K562 (cell line): Measurements from ENCODE around the gene PRL. TPM values are rescaled to one million over a fixed set of nuclear protein-coding genes. Genes with fewer than 3 reads are reported as not detected.

Source experiments
- COPS2 ChIP-seq: fragments of 450-650 bp; conservative IDR thresholded peaks from 2 replicates; pipeline ENCODE4 v1.6.1; 2016; ENCODE audit warnings: mild to moderate bottlenecking, moderate library complexity
- IRF9 ChIP-seq: fragments of 450-650 bp; IDR thresholded peaks from 2 replicates; pipeline ENCODE4 v1.6.1; 2016; ENCODE audit warnings: missing biosample characterization, missing genetic modification characterization
- MYNN ChIP-seq, 2 experiments: sonication (generic); formaldehyde crosslinking in 1 of 2; IDR thresholded peaks; 2 replicates each; pipeline versions ENCODE4 v1.5.0 to v1.6.1; 2016 to 2020; ENCODE audit warnings: antibody characterized with exemption in 1 of 2, missing genetic modification reagents in 1 of 2
- NR1H2 ChIP-seq: sonication (generic); formaldehyde crosslinking; IDR thresholded peaks from 2 replicates; pipeline ENCODE4 v1.4.0; 2020; ENCODE audit warnings: mild to moderate bottlenecking, missing genetic modification reagents
- RREB1 ChIP-seq: fragments of 250-450 bp; sonication (Bioruptor Pico); IDR thresholded peaks from 2 replicates; pipeline ENCODE4 v1.4.0; 2020
- polyA plus RNA-seq, 8 experiments: library from polyadenylated mRNA; depleted of rRNA in 4 of 8; stranded (reverse) in 5 of 8; unstranded in 3 of 8; fragments of >200 nt; fragmentation: Nextera tagmentation in 2 of 8; fragmentation: Illumina TruSeq in 1 of 8; extraction: Ambion mirVana in 2 of 8; extraction: Trizol in 1 of 8; gene quantifications; 2 replicates each; pipeline versions ENCODE4 v1.2.1 to v1.2.3, GENCODE V29; 2011 to 2014; ENCODE audit warnings: inconsistent platforms in 1 of 8, missing spikeins in 1 of 8
- total RNA-seq, 7 experiments: library from RNA; depleted of rRNA in 6 of 7; stranded (reverse); fragments of >200 nt in 6 of 7; fragmentation: Illumina TruSeq in 2 of 7; extraction: Trizol in 2 of 7; gene quantifications; 2 replicates each; pipeline versions ENCODE4 v1.2.1 to v1.2.3, GENCODE V29; 2011 to 2021; ENCODE audit warnings: low replicate concordance in 1 of 7

PRL gene
- total and polyA plus RNA-seq, 9 of the 15 experiments (the other 6 are each of a cell fraction or from before 2014, with no cell fraction given), result not detected

- TF ChIP-seq NR1H2, result no peak
- TF ChIP-seq IRF9, result no peak
- TF ChIP-seq RREB1 (CRISPR knock-in tag), result no peak
- no peak for TF ChIP-seq COPS2
- no peak for TF ChIP-seq MYNN (IDR thresholded peaks at IDR 0.05)
- no peak for TF ChIP-seq MYNN (CRISPR knock-in tag; IDR thresholded peaks at IDR 0.05)
These were observed 27.0 kb upstream of the PRL start (continued) for GRCh38 chr6:22323848-22324247.
